Hindlimb muscle (tissue), 1 donor: ENCODE measurements around the gene ANXA4. TPM values are rescaled to one million over a fixed set of nuclear protein-coding genes. Genes with fewer than 3 reads are reported as not detected.

Experiments used
- DNase-seq: peaks from one replicate; pipeline ENCODE4 v3.0.0-alpha.2; 2013
- polyA plus RNA-seq: library from polyadenylated mRNA; unstranded; fragments of 120-200 nt; gene quantifications from one replicate; pipeline ENCODE4 v1.2.1, GENCODE V29; 2013; ENCODE audit not compliant: insufficient read length

Gene ANXA4
- polyA plus RNA-seq, result 28.3 TPM

- peak; percentile 71 for DNase-seq
Measured at GRCh38 chr2:69741575-69742321, at the start of gene ANXA4. Gene ANXA4 (plus strand): TSS chr2:69742134. CDS start chr2:69781566, 39,432 bp downstream.

- DNase-seq, result no peak
Measured at GRCh38 chr2:69692424-69692823, 49.5 kb upstream of the ANXA4 start.

- DNase-seq, result no peak
Measured at GRCh38 chr2:69693059-69693774, 48.7 kb upstream of the ANXA4 start.

- DNase-seq, result no peak
Measured at GRCh38 chr2:69693775-69694450, 48.0 kb upstream of the ANXA4 start.

GRCh38 chr2:69694894-69695849, 46.8 kb upstream of the ANXA4 start:
- no peak for DNase-seq

GRCh38 chr2:69695850-69696216, 46.1 kb upstream of the ANXA4 start:
- DNase-seq, result no peak

GRCh38 chr2:69700381-69700780, 41.6 kb upstream of the ANXA4 start:
- no peak for DNase-seq

- DNase-seq, result no peak
Measured at GRCh38 chr2:69701100-69701945, 40.6 kb upstream of the ANXA4 start.

- no peak for DNase-seq
Measured at GRCh38 chr2:69703189-69703588, 38.7 kb upstream of the ANXA4 start.

GRCh38 chr2:69704446-69704845, 37.5 kb upstream of the ANXA4 start:
- no peak for DNase-seq

GRCh38 chr2:69709290-69709689, 32.6 kb upstream of the ANXA4 start:
- no peak for DNase-seq

- no peak for DNase-seq
Measured at GRCh38 chr2:69711971-69712370, 30.0 kb upstream of the ANXA4 start.

GRCh38 chr2:69714024-69714423, 27.9 kb upstream of the ANXA4 start:
- DNase-seq, result no peak

- peak; percentile 46 for DNase-seq
Measured at GRCh38 chr2:69714539-69715220, 27.3 kb upstream of the ANXA4 start.

GRCh38 chr2:69715964-69716363, 26.0 kb upstream of the ANXA4 start:
- no peak for DNase-seq

GRCh38 chr2:69716555-69717120, 25.3 kb upstream of the ANXA4 start:
- no peak for DNase-seq

GRCh38 chr2:69717186-69717585, 24.7 kb upstream of the ANXA4 start:
- DNase-seq, result no peak

GRCh38 chr2:69717861-69718273, 24.1 kb upstream of the ANXA4 start:
- no peak for DNase-seq

- no peak for DNase-seq
Measured at GRCh38 chr2:69718338-69718965, 23.5 kb upstream of the ANXA4 start.

GRCh38 chr2:69720404-69720803, 21.5 kb upstream of the ANXA4 start:
- no peak for DNase-seq
